ENCODE results near the gene TRIM2. TPM values are rescaled to one million over a fixed set of nuclear protein-coding genes. Genes with fewer than 3 reads are reported as not detected.

The TRIM2 gene
- total RNA-seq, 1 experiment from 2014 or later: 93.2 TPM

DNA sequence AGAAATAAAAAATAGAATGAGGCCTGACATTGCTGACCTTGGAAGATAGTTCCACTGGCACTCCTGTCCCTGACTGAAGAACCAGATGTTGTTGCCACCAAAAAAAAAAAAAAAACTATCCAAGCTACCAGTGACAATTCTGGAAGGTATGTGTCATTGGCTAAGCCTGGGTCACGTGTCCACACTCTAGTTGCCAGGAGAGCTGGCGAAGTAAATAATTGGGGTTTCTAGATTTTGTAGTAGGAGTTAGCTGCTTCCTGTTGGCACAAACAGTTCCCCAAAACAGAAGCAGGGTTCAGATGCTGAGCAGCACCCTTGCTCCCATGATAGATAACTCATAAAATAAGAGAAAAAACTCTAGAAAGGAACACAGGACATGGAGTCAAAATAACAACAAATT lies 160.8 kb downstream of the TRIM2 start:
- no peak for DNase-seq (ENCODE audit: low spot score)
- H3K4me1 ChIP-seq (ENCODE audit: insufficient read depth, low read length, poor library complexity, severe bottlenecking): no peaks in the 10 kb centered on the region
- ChIA-PET CTCF (no interaction called here), POLR2A (ENCODE audit: low non-redundant PET) (no interaction called here)
- TF ChIP-seq CTCF (conservative IDR thresholded peaks at IDR 0.05; ENCODE audit: low read depth, low read length) (no peak), EZH2 (IDR thresholded peaks at IDR 0.05; ENCODE audit: borderline replicate concordance, low read depth, low read length, poor library complexity, severe bottlenecking) (no peak)
- peaks cover 42% of the 10 kb centered on the region for H3K36me3 ChIP-seq (ENCODE audit: insufficient read depth, low read length, poor library complexity, severe bottlenecking)
- no peaks in the 10 kb centered on the region for H3K27me3 ChIP-seq (replicated peaks; ENCODE audit: insufficient read depth, low read depth, low read length, poor library complexity)
- intact Hi-C loops (cut with micrococcal nuclease; ENCODE audit: unreplicated experiment): no loop called here
- no peak overlapping the region for H3K27ac ChIP-seq (ENCODE audit: low read depth, low read length, poor library complexity, severe bottlenecking)
- no peak overlapping the region for H3K4me3 ChIP-seq (ENCODE audit: low read depth, low read length, poor library complexity, severe bottlenecking)
- BruUV-seq (replicated peaks): no TSS peak
- H3K9me3 ChIP-seq (ENCODE audit: low read depth, low read length, poor library complexity, severe bottlenecking): no peaks in the 10 kb centered on the region

GRCh38 chr4:153366486-153366885 lies 162.2 kb downstream of the TRIM2 start:
- peaks cover 52% of the 10 kb centered on the region for H3K36me3 ChIP-seq (ENCODE audit: insufficient read depth, low read length, poor library complexity, severe bottlenecking)
- H3K27ac ChIP-seq (ENCODE audit: low read depth, low read length, poor library complexity, severe bottlenecking): no peak overlapping the region
- no peaks in the 10 kb centered on the region for H3K27me3 ChIP-seq (replicated peaks; ENCODE audit: insufficient read depth, low read depth, low read length, poor library complexity)
- BruUV-seq (replicated peaks): no TSS peak
- POLR2A ChIA-PET (ENCODE audit: low non-redundant PET): no interaction called here
- intact Hi-C loops (cut with micrococcal nuclease; ENCODE audit: unreplicated experiment): no loop called here
- no peaks in the 10 kb centered on the region for H3K4me1 ChIP-seq (ENCODE audit: insufficient read depth, low read length, poor library complexity, severe bottlenecking)
- H3K9me3 ChIP-seq (ENCODE audit: low read depth, low read length, poor library complexity, severe bottlenecking): no peaks in the 10 kb centered on the region
- CTCF ChIA-PET: no interaction called here
- TF ChIP-seq CTCF (conservative IDR thresholded peaks at IDR 0.05; ENCODE audit: low read depth, low read length): no peak
- no peak for TF ChIP-seq EZH2 (IDR thresholded peaks at IDR 0.05; ENCODE audit: borderline replicate concordance, low read depth, low read length, poor library complexity, severe bottlenecking)
- no peak for DNase-seq (ENCODE audit: low spot score)
- no peak overlapping the region for H3K4me3 ChIP-seq (ENCODE audit: low read depth, low read length, poor library complexity, severe bottlenecking)

GRCh38 chr4:153367092-153367491 lies 162.8 kb downstream of the TRIM2 start:
- BruUV-seq (replicated peaks): no TSS peak
- no peaks in the 10 kb centered on the region for H3K27me3 ChIP-seq (replicated peaks; ENCODE audit: insufficient read depth, low read depth, low read length, poor library complexity)
- H3K27ac ChIP-seq (ENCODE audit: low read depth, low read length, poor library complexity, severe bottlenecking): no peak overlapping the region
- H3K9me3 ChIP-seq (ENCODE audit: low read depth, low read length, poor library complexity, severe bottlenecking): no peaks in the 10 kb centered on the region
- DNase-seq (ENCODE audit: low spot score): no peak
- H3K36me3 ChIP-seq (ENCODE audit: insufficient read depth, low read length, poor library complexity, severe bottlenecking): peaks cover 58% of the 10 kb centered on the region
- ChIA-PET CTCF (no interaction called here), POLR2A (ENCODE audit: low non-redundant PET) (no interaction called here)
- H3K4me1 ChIP-seq (ENCODE audit: insufficient read depth, low read length, poor library complexity, severe bottlenecking): no peaks in the 10 kb centered on the region
- no peak overlapping the region for H3K4me3 ChIP-seq (ENCODE audit: low read depth, low read length, poor library complexity, severe bottlenecking)
- no peak for TF ChIP-seq EZH2 (IDR thresholded peaks at IDR 0.05; ENCODE audit: borderline replicate concordance, low read depth, low read length, poor library complexity, severe bottlenecking)
- TF ChIP-seq CTCF (conservative IDR thresholded peaks at IDR 0.05; ENCODE audit: low read depth, low read length): no peak
- intact Hi-C loops (cut with micrococcal nuclease; ENCODE audit: unreplicated experiment): no loop called here

All from A673 (cell line).